CMK (cell line): Measurements from ENCODE around the gene SETD3.

Experiments
- DNase-seq: peaks from one replicate; pipeline ENCODE4 v3.0.0-alpha.2; 2010; ENCODE audit warnings: low read depth

The SETD3 gene

GRCh38 chr14:99479906-99480869 is at the start of gene SETD3:
Gene SETD3 (minus strand): TSS chr14:99480859. CDS start chr14:99465805, 15,054 bp downstream.
- DNase-seq: peak; percentile 8

DNA sequence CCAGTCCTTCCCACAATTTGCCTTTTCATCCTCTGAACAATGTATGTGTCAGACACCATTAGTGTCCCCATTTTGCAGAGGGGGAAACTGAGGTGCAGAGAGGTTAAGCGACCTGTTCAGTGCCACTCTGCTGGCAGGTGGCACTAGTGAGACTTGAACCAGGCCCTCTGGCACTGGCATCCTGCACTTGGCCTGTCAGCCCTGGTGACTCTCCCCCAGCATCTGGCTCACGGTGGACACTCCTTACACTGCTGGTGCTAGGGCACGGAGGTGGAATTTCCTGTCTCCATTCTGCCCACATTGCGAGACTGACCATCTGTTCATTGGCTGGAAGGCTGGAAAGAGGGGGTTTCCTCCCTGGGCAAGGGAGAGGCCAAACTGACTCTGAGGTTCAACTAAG is 49.2 kb upstream of the SETD3 start:
- no peak for DNase-seq

DNA sequence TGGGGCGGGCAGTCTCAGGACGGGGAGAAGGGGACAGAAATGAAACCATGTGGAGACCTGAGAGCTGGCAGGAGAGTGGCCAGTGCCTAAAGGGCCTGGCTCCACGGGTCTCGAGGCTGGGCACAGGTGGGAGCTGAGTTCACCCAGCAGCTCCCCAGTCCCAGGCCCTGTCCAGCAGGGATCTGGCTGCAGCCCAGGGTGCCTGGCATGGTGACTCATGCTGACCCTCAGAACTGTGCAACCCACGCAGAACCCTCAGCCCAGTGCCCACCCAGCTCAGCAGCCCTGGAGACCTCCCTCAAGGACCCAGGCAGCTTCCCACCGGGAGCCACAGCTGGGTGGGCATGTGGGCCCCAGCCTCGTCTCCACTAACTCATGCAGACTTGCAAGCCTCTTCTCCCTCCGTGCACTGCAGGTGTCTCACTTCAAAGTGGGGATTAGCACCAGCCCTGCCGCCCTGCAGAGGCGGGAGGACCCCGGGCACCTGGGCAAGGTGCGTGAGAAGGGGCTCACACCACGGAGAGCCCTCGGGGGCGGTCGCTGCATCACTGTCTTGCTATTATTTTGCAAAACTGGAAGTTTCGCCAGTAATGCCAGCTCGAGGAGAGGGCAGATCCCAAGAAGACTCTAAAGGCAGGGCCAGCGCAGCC is 46.9 kb upstream of the SETD3 start:
- DNase-seq: no peak

DNA sequence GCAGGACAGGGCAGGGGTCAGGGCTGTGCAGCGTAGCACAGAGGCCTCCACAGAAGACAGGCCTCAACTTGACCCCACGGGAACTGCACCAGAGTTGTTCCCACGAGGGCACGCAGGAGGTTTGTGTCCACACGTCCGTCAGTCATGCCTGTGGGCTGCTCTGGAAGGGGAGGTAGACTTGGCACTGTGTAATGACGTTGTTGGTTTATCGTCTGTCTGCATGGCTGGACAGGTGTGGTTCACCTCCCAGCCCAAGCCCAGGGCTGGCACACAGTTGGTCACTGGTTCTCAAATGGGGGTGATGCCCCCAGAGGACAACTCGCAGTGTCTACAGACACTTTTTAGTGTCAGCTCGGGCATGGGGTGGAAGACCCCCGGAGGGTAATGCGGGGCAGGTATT is 46.4 kb upstream of the SETD3 start:
- DNase-seq: no peak

DNA sequence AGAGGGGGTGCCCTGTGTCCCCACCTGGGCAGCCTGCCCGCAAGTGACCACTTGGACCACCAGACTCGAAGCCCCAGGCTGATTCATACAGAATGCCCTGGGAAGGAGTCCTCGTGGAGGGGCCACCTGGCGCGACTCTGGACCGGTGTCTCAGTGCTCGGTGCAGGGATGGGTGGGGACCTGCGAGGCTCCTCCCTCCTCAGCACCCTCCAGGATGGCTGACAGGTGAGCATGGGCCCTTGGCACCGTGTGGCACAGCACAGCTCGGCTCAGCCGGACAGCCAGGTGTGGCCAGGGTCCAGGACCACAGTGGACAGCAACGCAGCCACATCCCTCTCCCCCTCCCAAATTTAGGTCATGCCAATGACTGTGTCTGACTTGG is 45.0 kb upstream of the SETD3 start:
- no peak for DNase-seq

DNA sequence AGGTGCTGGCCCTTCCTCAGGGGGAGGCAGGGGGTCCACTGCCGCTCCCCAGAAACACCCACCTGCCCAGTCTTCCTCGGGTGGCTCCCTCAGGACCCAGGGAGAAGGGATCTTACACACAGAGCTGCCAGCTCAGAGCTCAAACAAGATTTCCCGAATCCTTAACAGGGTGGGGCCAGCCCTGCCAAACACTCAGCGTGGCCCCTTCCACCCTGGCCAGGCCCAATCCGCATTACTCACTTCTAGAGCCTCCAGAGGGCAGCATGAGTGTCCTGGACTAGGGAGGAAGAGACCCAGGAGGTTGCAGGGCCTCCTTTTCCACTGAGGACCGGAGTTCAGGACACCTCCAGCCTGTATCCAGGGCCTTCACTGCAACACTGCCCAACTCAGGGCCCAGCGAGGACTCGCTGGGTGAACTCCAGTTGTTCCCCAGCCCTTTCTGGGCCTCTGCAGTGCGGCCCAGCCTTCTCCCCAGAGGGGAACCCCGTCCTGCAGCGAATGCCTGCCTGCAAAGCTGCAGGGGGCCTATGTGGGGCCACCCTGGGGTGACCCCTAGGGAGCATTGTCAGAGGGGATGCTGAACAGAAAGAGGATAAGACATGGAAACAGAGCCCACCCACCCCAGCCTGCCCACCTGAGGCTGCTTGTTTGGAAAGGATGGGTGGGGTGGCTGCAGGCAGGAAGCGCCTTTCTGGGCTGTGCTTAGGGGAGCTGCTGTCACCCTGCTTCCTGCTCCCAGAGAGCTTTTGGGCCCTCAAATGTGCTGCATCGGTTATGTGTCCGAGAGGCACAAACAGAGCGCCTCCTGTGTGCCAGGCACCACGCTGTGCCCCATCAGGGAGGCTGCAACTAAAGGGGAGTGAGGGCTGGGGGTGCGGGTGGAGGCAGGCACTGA is 44.4 kb upstream of the SETD3 start:
- DNase-seq: no peak

- DNase-seq: no peak
Measured at GRCh38 chr14:99524091-99524661, 43.5 kb upstream of the SETD3 start.

GRCh38 chr14:99523704-99524055 is 43.0 kb upstream of the SETD3 start:
- DNase-seq: no peak

DNA sequence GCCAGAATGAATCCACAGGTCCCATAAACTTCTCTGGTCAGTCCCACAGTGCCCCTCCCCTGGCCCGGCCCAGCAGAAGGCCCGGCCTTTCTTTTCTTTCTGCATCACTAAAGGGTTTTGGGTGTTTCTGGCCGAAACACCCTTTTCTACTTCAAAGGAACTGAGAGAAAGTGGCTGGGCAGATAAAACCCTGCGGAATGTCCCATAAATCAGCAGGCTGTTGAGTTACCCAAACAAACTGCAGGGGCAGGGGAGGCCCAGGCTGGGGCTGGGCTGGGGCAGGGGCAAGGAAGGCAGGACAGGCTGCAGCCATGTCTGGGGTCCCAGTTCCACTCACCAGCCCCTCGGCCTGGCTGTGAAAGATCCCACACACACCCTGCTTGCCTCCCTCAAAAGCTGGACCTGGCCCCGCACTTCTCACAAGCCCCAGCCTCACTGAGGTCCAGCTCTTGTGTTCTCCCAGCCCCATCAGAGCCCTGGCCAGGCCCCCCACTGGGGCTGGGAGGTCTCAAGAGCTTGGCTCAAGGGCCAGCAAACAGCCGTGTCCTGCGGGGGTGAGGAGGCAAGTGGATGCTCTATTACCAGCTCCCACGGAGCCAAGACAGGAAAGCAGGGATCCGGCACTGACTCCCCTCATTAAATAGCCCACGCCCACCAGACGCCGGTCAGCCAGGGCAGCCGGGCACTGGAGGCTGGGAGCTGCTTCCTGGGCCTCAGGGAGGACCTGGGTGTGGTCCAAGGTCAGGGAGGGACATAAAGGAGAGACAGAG is 42.5 kb upstream of the SETD3 start:
- no peak for DNase-seq

- DNase-seq: no peak
Measured at GRCh38 chr14:99522457-99522891, 41.8 kb upstream of the SETD3 start.

GRCh38 chr14:99522025-99522401 is 41.4 kb upstream of the SETD3 start:
- DNase-seq: no peak

DNA sequence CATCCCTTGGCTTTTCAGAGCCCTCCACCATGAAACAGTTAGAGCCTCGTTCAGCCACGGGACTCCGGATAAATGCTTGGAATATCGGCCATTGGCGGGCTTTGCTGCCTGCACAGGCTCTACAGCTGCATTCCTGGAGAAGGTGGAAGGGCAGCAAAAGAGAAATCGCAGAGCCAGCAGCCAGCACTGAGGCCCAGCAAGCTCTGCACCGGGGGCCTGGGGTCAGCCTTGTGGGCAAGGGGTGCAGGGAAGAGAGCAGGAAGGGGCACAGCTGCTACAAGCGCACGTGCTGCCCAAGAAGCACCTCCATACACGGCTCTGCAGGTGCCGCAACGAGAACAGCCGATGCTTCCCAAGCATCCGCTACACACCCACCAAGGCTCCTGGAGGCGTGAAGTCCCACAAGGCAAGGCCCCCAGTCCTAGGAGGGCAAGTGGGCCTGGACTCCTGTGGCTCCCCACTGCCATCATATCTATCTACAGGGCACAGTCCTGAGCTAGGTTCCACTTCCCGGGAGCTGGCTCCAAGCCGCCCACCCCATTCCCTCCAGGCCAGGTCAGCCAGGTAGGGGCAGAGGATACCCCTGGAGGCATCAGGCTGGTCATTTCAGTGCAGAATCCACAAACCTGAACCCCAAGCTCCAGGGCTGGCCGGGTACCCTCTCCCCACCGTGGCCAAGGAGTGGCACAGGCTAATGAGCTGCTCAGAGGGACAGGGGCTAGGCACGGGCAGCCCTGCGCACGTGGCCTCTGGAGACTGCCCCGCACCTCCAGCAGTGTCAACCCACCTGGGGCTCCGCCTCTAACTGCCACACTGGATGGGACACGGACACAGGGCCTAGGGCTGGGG is 40.7 kb upstream of the SETD3 start:
- no peak for DNase-seq

DNA sequence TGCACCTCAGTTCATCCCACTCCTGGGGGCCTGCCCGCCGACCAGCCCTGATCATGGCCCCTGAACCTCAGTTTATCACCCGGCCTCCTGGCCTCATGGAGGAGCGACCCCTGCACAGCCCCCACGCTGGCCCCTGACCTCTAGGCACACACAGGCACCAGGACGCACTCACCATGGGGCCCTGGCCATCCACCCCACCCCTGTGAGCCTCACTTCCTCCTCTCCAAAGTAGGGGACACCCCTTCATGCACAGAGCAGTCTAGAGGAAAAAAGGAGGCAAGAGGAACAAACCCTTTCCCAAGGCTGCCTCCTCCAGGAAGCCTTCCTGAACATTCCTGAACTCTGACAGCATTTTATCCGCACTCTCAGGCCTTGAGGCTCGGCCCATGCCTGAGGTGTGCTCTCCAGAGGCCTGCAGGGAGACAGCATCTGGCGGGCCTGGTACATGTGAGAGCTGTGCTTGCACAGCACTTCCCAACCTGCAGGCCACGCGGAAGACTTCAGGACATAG is 40.0 kb upstream of the SETD3 start:
- no peak for DNase-seq

DNA sequence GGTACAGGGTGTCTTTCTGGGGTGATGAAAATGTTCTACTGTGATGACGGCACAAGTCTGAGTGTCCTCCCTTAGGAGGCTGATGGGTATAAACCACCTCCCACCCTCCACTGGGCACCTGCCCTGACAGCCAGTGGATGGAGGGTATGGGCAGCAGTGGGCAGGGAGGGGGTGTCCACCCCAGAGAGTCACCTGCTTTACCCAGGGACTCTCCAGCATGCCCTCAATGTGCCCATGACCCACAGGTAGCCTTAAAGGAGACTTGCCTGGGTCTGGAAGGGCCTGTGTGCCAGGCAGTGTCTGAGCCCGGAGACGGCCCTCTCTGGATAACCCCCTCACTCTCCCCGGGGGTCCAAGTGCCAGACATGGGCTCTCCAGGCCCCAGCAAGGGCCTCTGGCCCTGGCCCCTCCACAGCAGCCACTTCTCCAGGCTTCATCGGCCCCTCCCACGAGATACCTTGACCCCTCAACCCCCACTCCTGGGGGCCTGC is 39.3 kb upstream of the SETD3 start:
- DNase-seq: no peak

GRCh38 chr14:99519347-99519881 is 38.8 kb upstream of the SETD3 start:
- no peak for DNase-seq

DNA sequence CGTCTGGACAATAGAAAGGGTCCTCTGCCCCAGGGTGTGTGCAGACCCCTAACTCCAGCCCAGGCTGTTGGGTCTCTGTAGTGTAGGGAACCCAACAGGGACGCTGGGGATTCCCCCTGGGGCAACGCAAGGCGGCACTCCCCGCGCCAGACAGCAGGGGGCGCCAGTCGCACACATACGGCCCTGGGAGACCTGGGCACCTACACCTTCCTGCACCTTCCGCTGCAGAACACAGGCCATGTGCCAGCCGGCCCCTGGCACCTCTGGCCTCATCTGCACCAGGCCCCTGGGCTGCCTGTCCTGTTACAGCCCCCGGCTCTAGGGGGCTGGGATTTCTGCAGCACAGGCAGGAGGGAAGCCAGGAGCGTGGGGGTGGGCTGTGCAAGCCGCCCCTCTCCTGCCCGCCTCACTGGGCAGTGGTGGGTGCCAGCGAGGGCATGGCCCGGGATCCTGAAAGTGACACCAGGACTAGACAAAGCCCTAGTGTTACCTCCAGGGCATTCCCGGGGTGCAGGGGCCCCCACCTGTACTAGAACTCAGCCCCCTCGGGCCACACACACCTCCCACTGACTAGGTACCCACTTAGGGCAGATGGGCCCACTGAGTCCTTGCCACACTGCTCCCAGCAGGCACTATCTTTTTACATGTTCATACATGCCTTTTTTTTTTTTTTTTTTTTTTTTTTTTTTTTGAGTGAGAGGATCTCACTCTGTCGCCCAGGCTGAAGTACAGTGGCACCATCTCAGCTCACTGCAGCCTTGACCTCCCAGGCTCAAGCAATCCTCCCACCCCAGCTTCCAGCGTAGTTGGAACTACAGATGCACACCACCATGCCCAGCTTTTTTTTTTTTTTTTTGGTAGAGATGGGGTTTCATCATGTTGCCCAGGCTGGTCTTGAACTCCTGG is 38.0 kb upstream of the SETD3 start:
- peak; percentile 41 for DNase-seq

DNA sequence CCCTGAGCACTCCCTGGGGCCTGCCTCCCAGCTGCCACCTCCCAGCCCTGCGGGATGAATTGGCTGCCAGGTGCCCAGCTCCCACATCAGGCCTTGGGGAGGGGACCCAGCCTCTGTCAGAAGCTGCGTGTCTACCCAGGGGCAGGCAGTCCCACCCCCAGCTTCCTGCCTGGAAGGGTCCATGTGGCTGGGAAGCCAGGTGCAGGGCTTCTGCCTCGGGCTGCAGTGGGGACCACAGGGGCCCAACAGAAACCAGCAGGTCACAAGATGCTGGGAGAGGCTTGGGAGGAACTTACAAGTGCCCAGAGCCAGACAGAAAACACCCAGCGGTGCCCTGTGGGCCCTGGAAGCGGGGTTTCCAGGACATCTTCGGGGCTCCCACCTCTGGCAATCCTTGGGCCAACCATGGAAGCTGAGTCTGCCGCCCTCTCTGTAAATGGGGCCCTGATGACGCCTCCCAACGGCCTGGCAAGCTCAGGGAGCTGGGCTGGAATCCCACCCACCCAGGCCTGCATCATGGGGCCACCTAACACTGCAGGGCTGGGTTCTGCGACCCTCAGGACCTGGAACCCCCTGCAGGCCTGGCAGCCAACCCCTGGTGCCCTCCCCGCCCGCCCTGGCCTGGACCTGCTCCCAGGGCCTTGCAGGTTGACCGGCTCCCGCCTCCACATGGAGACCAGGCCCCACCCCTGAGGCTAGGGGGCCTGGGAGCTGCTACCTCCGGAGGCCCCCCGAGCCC is 37.2 kb upstream of the SETD3 start:
- no peak for DNase-seq
